Hepatocyte (in vitro differentiated cells): ENCODE measurements around the gene MICALL1.

Experiments used
- CTCF ChIP-seq: fragments of 200-600 bp; sonication (generic); IDR thresholded peaks from 2 replicates; pipeline ENCODE4 v1.5.1; 2016; ENCODE audit warnings: antibody characterized with exemption, mild to moderate bottlenecking; ENCODE audit not compliant: poor library complexity
- EZH2 ChIP-seq: fragments of 200-600 bp; sonication (generic); IDR thresholded peaks from 2 replicates; pipeline ENCODE4 v1.6.1; 2016; ENCODE audit warnings: antibody characterized with exemption, mild to moderate bottlenecking, borderline replicate concordance
- EZH2phosphoT487 ChIP-seq: fragments of 200-600 bp; sonication (generic); IDR thresholded peaks from one replicate; pipeline ENCODE4 v1.6.1; 2018; ENCODE audit warnings: antibody characterized with exemption, mild to moderate bottlenecking, low read depth, moderate library complexity; ENCODE audit not compliant: unreplicated experiment, severe bottlenecking

GRCh38 chr22:37926358-37926757 is 20.3 kb downstream of the MICALL1 start:
- TF ChIP-seq CTCF (no peak), EZH2 (no peak), EZH2phosphoT487 (no peak)
